H9 (cell line): ENCODE data around the gene GAPT. TPM values are rescaled to one million over a fixed set of nuclear protein-coding genes. Genes with fewer than 3 reads are reported as not detected.

Source experiments
- DNase-seq: peaks from one replicate; pipeline ENCODE4 v3.0.0-alpha.2; 2017
- H2AFZ ChIP-seq: one replicate; pipeline ENCODE4 v1.6.1; 2013; ENCODE audit warnings: mild to moderate bottlenecking, low read length, control low read depth, moderate library complexity
- H2AK5ac ChIP-seq: 2 replicates; pipeline ENCODE4 v1.6.1; 2013; ENCODE audit warnings: low read length, control low read depth, mixed read lengths; ENCODE audit not compliant: insufficient read length
- H2BK120ac ChIP-seq: one replicate; pipeline ENCODE4 v1.6.1; 2013; ENCODE audit warnings: low read depth, mild to moderate bottlenecking, low read length, control low read depth, inconsistent platforms; ENCODE audit not compliant: poor library complexity, severe bottlenecking
- H2BK12ac ChIP-seq: 2 replicates; pipeline ENCODE4 v1.6.1; 2013; ENCODE audit warnings: low read length, control low read depth, mixed read lengths, low read depth; ENCODE audit not compliant: insufficient read length
- H2BK15ac ChIP-seq: 2 replicates; pipeline ENCODE4 v1.6.1; 2013; ENCODE audit warnings: low read depth, low read length, control low read depth
- H2BK20ac ChIP-seq: one replicate; pipeline ENCODE4 v1.6.1; 2013; ENCODE audit warnings: low read depth, mild to moderate bottlenecking, low read length, control low read depth, inconsistent platforms; ENCODE audit not compliant: poor library complexity, severe bottlenecking
- H2BK5ac ChIP-seq: 2 replicates; pipeline ENCODE4 v1.6.1; 2013; ENCODE audit warnings: low read length, control low read depth, mixed read lengths; ENCODE audit not compliant: insufficient read length
- H3K14ac ChIP-seq: 2 replicates; pipeline ENCODE4 v1.6.1; 2013; ENCODE audit warnings: low read length, control low read depth; ENCODE audit not compliant: insufficient read depth
- H3K18ac ChIP-seq: 2 replicates; pipeline ENCODE4 v1.6.1; 2013; ENCODE audit warnings: low read depth, mild to moderate bottlenecking, mixed read lengths, low read length, control low read depth; ENCODE audit not compliant: insufficient read length
- H3K23ac ChIP-seq: 2 replicates; pipeline ENCODE4 v1.6.1; 2013; ENCODE audit warnings: low read length, control low read depth, mixed read lengths, low read depth; ENCODE audit not compliant: insufficient read length
- H3K23me2 ChIP-seq: 2 replicates; pipeline ENCODE4 v1.6.1; 2013; ENCODE audit warnings: low read depth, mild to moderate bottlenecking, mixed read lengths, low read length, control low read depth; ENCODE audit not compliant: insufficient read length, poor library complexity, severe bottlenecking
- H3K27ac ChIP-seq: 2 replicates; pipeline ENCODE4 v1.5.1; 2013; ENCODE audit warnings: low read length, control low read depth, mixed read lengths, low read depth; ENCODE audit not compliant: insufficient read length
- H3K27me3 ChIP-seq: 2 replicates; pipeline ENCODE4 v1.6.1; 2013; ENCODE audit warnings: low read length, control low read depth, inconsistent platforms; ENCODE audit not compliant: insufficient read depth
- H3K4ac ChIP-seq: 2 replicates; pipeline ENCODE4 v1.6.1; 2013; ENCODE audit warnings: low read depth, mild to moderate bottlenecking, control low read depth, inconsistent platforms, low read length, moderate library complexity
- H3K4me1 ChIP-seq: 2 replicates; pipeline ENCODE4 v1.6.1; 2013; ENCODE audit warnings: low read length, control low read depth, inconsistent platforms; ENCODE audit not compliant: insufficient read depth
- H3K4me2 ChIP-seq: 2 replicates; pipeline ENCODE4 v1.6.1; 2013; ENCODE audit warnings: low read length, control low read depth, mixed read lengths; ENCODE audit not compliant: insufficient read length, insufficient read depth
- H3K56ac ChIP-seq: 2 replicates; pipeline ENCODE4 v1.6.1; 2013; ENCODE audit warnings: low read depth, mild to moderate bottlenecking, mixed read lengths, low read length, control low read depth; ENCODE audit not compliant: insufficient read length
- H3K79me1 ChIP-seq: 2 replicates; pipeline ENCODE4 v1.6.1; 2013; ENCODE audit warnings: low read depth, mild to moderate bottlenecking, moderate library complexity, low read length, control low read depth, inconsistent platforms; ENCODE audit not compliant: insufficient read depth, poor library complexity, severe bottlenecking
- H3K79me2 ChIP-seq: 2 replicates; pipeline ENCODE4 v1.6.1; 2013; ENCODE audit warnings: low read length, control low read depth, inconsistent platforms; ENCODE audit not compliant: insufficient read depth
- H3K9ac ChIP-seq: 2 replicates; pipeline ENCODE4 v1.6.1; 2013; ENCODE audit warnings: low read length, control low read depth, mixed read lengths; ENCODE audit not compliant: insufficient read length; ENCODE audit errors: extremely low read depth
- H3K9me3 ChIP-seq: one replicate; pipeline ENCODE4 v1.6.1; 2013; ENCODE audit warnings: low read depth, low read length, inconsistent platforms; ENCODE audit not compliant: control insufficient read depth
- H3T11ph ChIP-seq: one replicate; pipeline ENCODE4 v1.6.1; 2013; ENCODE audit warnings: mild to moderate bottlenecking, low read length, control low read depth, inconsistent platforms
- H4K20me1 ChIP-seq: one replicate; pipeline ENCODE4 v1.6.1; 2013; ENCODE audit not compliant: control insufficient read depth, insufficient read length, insufficient read depth
- H4K5ac ChIP-seq: 2 replicates; pipeline ENCODE4 v1.6.1; 2013; ENCODE audit warnings: low read depth, mild to moderate bottlenecking, mixed read lengths, low read length, control low read depth; ENCODE audit not compliant: insufficient read length
- H4K8ac ChIP-seq: replicated peaks from 2 replicates; pipeline ENCODE4 v1.6.1; 2013; ENCODE audit warnings: low read length, control low read depth, mixed read lengths, low read depth; ENCODE audit not compliant: insufficient read length
- H4K91ac ChIP-seq: 2 replicates; pipeline ENCODE4 v1.6.1; 2013; ENCODE audit warnings: low read depth, mild to moderate bottlenecking, moderate library complexity, mixed read lengths, low read length, control low read depth; ENCODE audit not compliant: insufficient read length
- H3K27ac Mint-ChIP-seq, 3 experiments: 2 replicates in 2 of 3; 3 replicates in 1 of 3; pipeline ENCODE4 v1.8.0; 2020 to 2021; ENCODE audit warnings: mixed read lengths in 3 of 3, mild to moderate bottlenecking in 1 of 3, moderate library complexity in 1 of 3
- H3K27me3 Mint-ChIP-seq: 2 replicates; pipeline ENCODE4 v1.8.0; 2021; ENCODE audit warnings: low read depth, mild to moderate bottlenecking, moderate library complexity, mixed read lengths
- H3K36me3 Mint-ChIP-seq, 3 experiments: 2 replicates in 2 of 3; 3 replicates in 1 of 3; pipeline ENCODE4 v1.8.0; 2020 to 2021; ENCODE audit warnings: low read depth in 3 of 3, mixed read lengths in 3 of 3; ENCODE audit not compliant: insufficient read depth in 1 of 3
- H3K4me1 Mint-ChIP-seq, 2 experiments: 2 replicates each; pipeline ENCODE4 v1.8.0; 2020; ENCODE audit warnings: mixed read lengths in 2 of 2
- H3K4me3 Mint-ChIP-seq, 2 experiments: 2 replicates in 1 of 2; 3 replicates in 1 of 2; pipeline ENCODE4 v1.8.0; 2020 to 2021; ENCODE audit warnings: mild to moderate bottlenecking in 2 of 2, mixed read lengths in 2 of 2, moderate library complexity in 1 of 2
- H3K9me3 Mint-ChIP-seq, 2 experiments: 2 replicates in 1 of 2; 3 replicates in 1 of 2; pipeline ENCODE4 v1.8.0; 2020; ENCODE audit warnings: mild to moderate bottlenecking in 2 of 2, mixed read lengths in 2 of 2, moderate library complexity in 1 of 2
- WGBS: extraction: QIAGEN DNeasy Blood & Tissue Kit; methylation state at CpG from one replicate; pipeline ENCODE4 v1.1.7; 2013; ENCODE audit warnings: missing lambda C conversion rate, low lambda C conversion rate, mixed read lengths; ENCODE audit not compliant: insufficient read length; ENCODE audit errors: extremely low coverage; 5-methylcytosine and 5-hydroxymethylcytosine counted together
- total RNA-seq: library from RNA; stranded (reverse); gene quantifications from 2 replicates; pipeline ENCODE4 v1.2.1, GENCODE V29; 2021
- TF ChIP-seq, protein P1 (sequence below): fragments of 200-600 bp; sonication (generic); conservative IDR thresholded peaks from 3 replicates; pipeline ENCODE4 v1.8.0; 2021; ENCODE audit warnings: antibody characterized with exemption, mild to moderate bottlenecking

The GAPT gene
- total RNA-seq, 1 experiment from 2014 or later: not detected

DNA sequence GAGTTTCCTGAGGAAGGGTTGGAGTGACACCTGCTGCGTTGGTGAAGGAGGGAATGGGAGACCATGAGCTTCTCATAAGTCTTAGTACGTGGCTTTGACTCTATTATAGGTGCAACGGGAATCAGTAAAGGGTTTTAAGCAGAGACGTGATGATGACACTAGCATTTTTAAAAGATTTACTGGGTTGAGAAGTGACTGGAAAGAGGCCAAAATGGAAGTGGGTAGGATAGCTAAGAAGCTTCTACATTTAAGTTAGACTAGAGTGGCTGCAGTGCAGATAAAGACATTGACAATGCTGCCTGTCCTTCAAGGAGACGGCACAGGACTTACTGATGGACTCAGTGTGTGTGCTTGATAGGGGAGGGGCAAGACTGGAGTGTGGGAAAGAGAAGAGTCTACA lies 6.2 kb downstream of the GAPT start:
- Histone ChIP-seq H2BK5ac (no peak overlapping the region), H2AFZ (no peak overlapping the region), H3K4me1 (0 out of 2 replicates have a peak, but pooled peaks cover 2% of the 10 kb centered on the region), H4K91ac (no peak overlapping the region), H3K14ac (no peak overlapping the region), H3K27me3 (no peaks in the 10 kb centered on the region), H3K4ac (no peak overlapping the region), H4K5ac (no peak overlapping the region), H3K9ac (no peak overlapping the region), H3K9me3 (no peaks in the 10 kb centered on the region), H2AK5ac (no peak overlapping the region), H3K23me2 (no peaks in the 10 kb centered on the region), H3K27ac (no peak overlapping the region), H3K79me1 (no peaks in the 10 kb centered on the region), H3K18ac (no peak overlapping the region), H3T11ph (no peak overlapping the region), H3K56ac (no peak overlapping the region), H2BK12ac (no peak overlapping the region), H4K8ac (no peak overlapping the region), H2BK120ac (no peak overlapping the region), H2BK15ac (no peak overlapping the region), H3K23ac (no peak overlapping the region), H4K20me1 (no peaks in the 10 kb centered on the region), H3K4me2 (no peak overlapping the region), H3K79me2 (no peaks in the 10 kb centered on the region), H2BK20ac (no peak overlapping the region)
- TF ChIP-seq, protein P1, sequence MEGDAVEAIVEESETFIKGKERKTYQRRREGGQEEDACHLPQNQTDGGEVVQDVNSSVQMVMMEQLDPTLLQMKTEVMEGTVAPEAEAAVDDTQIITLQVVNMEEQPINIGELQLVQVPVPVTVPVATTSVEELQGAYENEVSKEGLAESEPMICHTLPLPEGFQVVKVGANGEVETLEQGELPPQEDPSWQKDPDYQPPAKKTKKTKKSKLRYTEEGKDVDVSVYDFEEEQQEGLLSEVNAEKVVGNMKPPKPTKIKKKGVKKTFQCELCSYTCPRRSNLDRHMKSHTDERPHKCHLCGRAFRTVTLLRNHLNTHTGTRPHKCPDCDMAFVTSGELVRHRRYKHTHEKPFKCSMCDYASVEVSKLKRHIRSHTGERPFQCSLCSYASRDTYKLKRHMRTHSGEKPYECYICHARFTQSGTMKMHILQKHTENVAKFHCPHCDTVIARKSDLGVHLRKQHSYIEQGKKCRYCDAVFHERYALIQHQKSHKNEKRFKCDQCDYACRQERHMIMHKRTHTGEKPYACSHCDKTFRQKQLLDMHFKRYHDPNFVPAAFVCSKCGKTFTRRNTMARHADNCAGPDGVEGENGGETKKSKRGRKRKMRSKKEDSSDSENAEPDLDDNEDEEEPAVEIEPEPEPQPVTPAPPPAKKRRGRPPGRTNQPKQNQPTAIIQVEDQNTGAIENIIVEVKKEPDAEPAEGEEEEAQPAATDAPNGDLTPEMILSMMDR: no peak
- Mint-ChIP-seq H3K4me3 (no peak overlapping the region), H3K9me3 (no peaks in the 10 kb centered on the region), H3K36me3 (no peaks in the 10 kb centered on the region), H3K4me1 (peaks cover 18 to 19% of the 10 kb centered on the region in 2 experiments), H3K27ac (peak overlapping the region in 1 of 3 experiments; percentile 78; a peak in 2 of 7 replicates), H3K27me3 (no peaks in the 10 kb centered on the region)
- no CpG with 5 or more reads among the region's 5 CpGs for WGBS
- no peak for DNase-seq
